GM12801 (cell line): ENCODE measurements around the gene PRR5L.

ENCODE experiments used
- TF ChIP-seq, protein P1 (sequence below): IDR thresholded peaks from one replicate; pipeline ENCODE4 v1.5.1; 2011; ENCODE audit warnings: control low read depth; ENCODE audit not compliant: insufficient read length; ENCODE audit errors: extremely low read depth

The PRR5L gene

DNA sequence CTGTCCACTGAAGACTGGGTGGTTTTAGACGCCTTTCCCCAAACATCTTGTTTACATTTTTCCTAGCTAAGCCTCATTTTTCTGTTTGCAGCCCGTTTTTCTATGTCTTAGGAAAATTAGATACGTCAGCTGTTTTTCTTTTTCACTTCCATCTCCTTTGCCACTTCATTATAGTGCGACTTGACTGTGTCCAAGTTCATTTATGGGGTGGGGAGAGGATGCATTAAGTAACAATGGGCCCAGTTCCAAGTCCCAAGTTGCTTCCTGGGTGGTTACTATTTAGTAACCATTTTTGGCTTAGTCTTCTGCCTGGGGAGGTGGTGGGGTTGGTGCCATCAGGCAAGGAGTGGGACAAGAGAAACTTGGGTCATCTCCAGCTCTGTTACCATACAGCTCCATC lies 131.0 kb downstream of the PRR5L start:
- TF ChIP-seq, protein P1, sequence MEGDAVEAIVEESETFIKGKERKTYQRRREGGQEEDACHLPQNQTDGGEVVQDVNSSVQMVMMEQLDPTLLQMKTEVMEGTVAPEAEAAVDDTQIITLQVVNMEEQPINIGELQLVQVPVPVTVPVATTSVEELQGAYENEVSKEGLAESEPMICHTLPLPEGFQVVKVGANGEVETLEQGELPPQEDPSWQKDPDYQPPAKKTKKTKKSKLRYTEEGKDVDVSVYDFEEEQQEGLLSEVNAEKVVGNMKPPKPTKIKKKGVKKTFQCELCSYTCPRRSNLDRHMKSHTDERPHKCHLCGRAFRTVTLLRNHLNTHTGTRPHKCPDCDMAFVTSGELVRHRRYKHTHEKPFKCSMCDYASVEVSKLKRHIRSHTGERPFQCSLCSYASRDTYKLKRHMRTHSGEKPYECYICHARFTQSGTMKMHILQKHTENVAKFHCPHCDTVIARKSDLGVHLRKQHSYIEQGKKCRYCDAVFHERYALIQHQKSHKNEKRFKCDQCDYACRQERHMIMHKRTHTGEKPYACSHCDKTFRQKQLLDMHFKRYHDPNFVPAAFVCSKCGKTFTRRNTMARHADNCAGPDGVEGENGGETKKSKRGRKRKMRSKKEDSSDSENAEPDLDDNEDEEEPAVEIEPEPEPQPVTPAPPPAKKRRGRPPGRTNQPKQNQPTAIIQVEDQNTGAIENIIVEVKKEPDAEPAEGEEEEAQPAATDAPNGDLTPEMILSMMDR, result no peak

- TF ChIP-seq, protein P1, result no peak
Observed at GRCh38 chr11:36427876-36428275, 131.8 kb downstream of the PRR5L start.

DNA sequence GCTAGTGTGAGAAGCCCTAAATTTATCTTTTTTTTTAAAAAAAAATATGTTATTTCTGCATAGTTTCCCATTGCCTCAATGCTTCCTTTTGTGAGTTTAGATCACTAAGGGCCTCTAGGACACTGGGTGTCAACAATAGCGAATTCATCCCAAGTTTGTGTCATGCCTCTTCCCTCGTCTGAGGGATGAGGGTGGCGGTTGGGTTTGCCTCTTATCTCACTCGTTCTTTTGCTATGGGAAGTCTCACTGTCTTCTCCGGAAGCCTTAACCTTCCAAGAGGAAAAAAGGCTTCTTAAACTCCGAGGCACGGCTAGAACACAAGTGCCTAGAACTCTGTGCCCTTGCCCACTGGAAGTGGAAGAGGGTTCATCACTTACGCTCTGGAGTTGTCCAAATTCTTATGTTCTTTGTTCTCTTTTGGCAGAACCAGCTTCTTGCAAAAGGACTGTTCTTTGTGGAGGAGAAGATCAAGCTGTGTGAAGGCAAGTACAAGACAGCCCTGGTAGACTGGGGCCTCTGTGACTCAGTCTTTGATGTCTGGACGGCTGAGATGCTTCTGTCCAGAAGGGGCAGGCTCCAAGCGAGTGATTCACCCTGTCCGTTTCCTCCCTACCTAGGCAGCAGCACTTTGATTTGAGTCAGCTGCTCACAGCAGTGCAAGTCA lies 135.5 kb downstream of the PRR5L start:
- TF ChIP-seq, protein P1, result no peak

- TF ChIP-seq, protein P1, result no peak
Observed at GRCh38 chr11:36432093-36432469, 136.0 kb downstream of the PRR5L start.

- TF ChIP-seq, protein P1, result no peak
Observed at GRCh38 chr11:36432738-36433137, 136.7 kb downstream of the PRR5L start.

DNA sequence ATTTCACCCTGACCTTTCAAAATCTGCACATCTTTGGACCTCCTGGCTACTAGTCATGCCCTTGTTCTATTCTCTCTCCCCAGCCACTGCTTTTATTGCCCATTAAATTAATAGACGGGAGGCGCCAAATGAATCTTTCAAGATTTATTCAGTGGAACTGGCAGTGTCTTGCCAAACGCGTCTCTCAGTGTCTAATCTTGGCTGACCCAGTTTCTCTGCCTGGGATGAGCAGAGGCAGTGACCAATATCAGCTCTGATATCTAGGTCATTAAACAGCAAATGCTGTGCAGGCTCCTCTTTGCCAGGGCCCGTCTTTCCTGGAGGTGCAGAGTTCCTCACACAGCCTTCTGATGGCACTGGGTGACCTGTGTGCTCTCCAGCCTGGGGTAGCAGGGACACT lies 140.0 kb downstream of the PRR5L start:
- TF ChIP-seq, protein P1, result no peak

DNA sequence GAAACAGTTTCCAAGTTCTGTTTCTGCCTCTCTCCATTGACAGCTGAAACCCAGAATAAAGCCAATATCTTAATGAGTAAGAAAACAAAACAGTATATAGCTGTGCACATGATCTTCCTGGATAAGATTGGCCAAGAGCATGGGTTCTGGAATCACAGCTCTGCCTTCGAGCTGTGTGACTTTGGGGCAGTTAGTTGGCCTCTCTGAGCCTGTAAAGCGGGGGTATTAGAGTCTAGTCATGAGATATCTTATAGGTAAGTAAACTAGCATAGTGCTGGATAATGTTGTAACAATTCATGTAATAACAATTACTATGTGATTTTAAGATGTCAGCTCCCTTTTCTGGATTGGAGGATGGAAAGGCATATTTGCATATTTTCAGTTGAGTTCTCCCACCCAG lies 140.5 kb downstream of the PRR5L start:
- TF ChIP-seq, protein P1, result no peak
